Hepatocyte (in vitro differentiated cells): ENCODE data around the gene MRPL10.

Experiments
- CTCF ChIP-seq: fragments of 200-600 bp; sonication (generic); IDR thresholded peaks from 2 replicates; pipeline ENCODE4 v1.5.1; 2016; ENCODE audit warnings: antibody characterized with exemption, mild to moderate bottlenecking; ENCODE audit not compliant: poor library complexity
- EZH2 ChIP-seq: fragments of 200-600 bp; sonication (generic); IDR thresholded peaks from 2 replicates; pipeline ENCODE4 v1.6.1; 2016; ENCODE audit warnings: antibody characterized with exemption, mild to moderate bottlenecking, borderline replicate concordance

- TF ChIP-seq EZH2, result no peak
- TF ChIP-seq CTCF, result no peak
Observed at GRCh38 chr17:47864791-47865216, 33.5 kb upstream of the MRPL10 start.
